Ovary (tissue), 3 donors: ENCODE results near the gene SORCS2.

ENCODE experiments used
- EP300 ChIP-seq: sonication (generic); formaldehyde crosslinking; IDR thresholded peaks from one replicate; pipeline ENCODE4 v1.6.1; 2017; ENCODE audit warnings: antibody characterized with exemption
- POLR2A ChIP-seq: fragments of 450-650 bp; IDR thresholded peaks from one replicate; pipeline ENCODE4 v1.6.1; 2017; ENCODE audit warnings: antibody characterized with exemption, mild to moderate bottlenecking, moderate library complexity
- TF ChIP-seq, protein P1 (sequence below), 3 donors: fragments of 450-650 bp in 2 of 3; fragments of 200-600 bp in 1 of 3; IDR thresholded peaks; one replicate each; pipeline versions ENCODE4 v1.5.1 to v1.8.0; 2016 to 2022; ENCODE audit warnings: antibody characterized with exemption in 3 of 3, mild to moderate bottlenecking in 1 of 3
- donor health status: DM: no; HTN: no; CAD: no.

DNA sequence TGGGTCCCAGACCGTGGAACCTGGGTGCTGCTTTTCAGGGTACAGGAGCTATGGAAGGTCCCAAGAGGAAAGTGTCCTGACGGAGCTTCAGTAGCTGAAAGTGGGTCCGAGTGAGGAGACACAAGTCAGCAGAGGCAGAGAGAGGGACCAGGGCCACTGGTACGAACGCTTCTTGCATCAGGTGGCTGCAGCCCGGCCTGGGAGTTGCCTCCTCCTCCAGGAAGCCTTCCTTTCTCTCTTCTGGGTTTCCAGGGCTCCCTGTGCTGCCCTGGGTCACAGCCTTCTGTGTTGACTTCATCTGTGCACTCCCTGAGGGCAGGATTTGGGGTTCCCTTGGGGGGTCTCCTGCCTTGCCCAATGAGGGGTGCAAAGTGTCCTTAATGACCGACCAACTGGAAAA is 94.5 kb downstream of the SORCS2 start:
- TF ChIP-seq, protein P1, sequence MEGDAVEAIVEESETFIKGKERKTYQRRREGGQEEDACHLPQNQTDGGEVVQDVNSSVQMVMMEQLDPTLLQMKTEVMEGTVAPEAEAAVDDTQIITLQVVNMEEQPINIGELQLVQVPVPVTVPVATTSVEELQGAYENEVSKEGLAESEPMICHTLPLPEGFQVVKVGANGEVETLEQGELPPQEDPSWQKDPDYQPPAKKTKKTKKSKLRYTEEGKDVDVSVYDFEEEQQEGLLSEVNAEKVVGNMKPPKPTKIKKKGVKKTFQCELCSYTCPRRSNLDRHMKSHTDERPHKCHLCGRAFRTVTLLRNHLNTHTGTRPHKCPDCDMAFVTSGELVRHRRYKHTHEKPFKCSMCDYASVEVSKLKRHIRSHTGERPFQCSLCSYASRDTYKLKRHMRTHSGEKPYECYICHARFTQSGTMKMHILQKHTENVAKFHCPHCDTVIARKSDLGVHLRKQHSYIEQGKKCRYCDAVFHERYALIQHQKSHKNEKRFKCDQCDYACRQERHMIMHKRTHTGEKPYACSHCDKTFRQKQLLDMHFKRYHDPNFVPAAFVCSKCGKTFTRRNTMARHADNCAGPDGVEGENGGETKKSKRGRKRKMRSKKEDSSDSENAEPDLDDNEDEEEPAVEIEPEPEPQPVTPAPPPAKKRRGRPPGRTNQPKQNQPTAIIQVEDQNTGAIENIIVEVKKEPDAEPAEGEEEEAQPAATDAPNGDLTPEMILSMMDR (IDR thresholded peaks at IDR 0.05) = no peak
- TF ChIP-seq POLR2A (no peak), EP300 (no peak)
